Measurements from ENCODE around the gene MKX. TPM values are rescaled to one million over a fixed set of nuclear protein-coding genes. Genes with fewer than 3 reads are reported as not detected.

The MKX gene
- total RNA-seq, 1 donor from 2014 or later, result 0.31 TPM

DNA sequence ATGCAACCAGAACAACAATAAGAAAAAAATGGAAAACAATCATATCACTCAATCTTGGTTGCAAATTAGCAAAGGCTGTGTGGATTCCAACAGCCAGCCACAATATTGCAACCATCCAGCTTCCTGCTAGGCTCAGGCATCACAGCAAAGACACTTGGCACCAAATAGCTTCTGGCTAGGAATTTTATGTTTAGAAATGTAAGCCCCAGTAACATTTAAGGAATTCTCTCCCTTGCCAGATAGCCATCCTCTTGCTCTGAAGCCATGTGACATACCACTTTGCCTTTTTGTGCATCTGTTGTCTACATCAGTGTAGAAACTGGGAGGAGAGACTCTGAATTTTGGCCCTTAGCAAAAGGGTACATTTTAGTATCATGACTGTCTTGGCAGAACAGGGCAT, 22.2 kb downstream of the MKX start:
- Mint-ChIP-seq H3K4me3 (ENCODE audit: low read depth) (no peak overlapping the region), H3K36me3 (ENCODE audit: insufficient read depth) (no peaks in the 10 kb centered on the region), H3K27ac (no peak overlapping the region), H3K4me1 (ENCODE audit: low read depth) (no peaks in the 10 kb centered on the region), H3K9me3 (ENCODE audit: low read depth) (no peaks in the 10 kb centered on the region), H3K27me3 (peaks cover 5% of the 10 kb centered on the region)
- DNase-seq (ENCODE audit: low spot score, unreplicated experiment), result no peak
- TF ChIP-seq, protein P1, sequence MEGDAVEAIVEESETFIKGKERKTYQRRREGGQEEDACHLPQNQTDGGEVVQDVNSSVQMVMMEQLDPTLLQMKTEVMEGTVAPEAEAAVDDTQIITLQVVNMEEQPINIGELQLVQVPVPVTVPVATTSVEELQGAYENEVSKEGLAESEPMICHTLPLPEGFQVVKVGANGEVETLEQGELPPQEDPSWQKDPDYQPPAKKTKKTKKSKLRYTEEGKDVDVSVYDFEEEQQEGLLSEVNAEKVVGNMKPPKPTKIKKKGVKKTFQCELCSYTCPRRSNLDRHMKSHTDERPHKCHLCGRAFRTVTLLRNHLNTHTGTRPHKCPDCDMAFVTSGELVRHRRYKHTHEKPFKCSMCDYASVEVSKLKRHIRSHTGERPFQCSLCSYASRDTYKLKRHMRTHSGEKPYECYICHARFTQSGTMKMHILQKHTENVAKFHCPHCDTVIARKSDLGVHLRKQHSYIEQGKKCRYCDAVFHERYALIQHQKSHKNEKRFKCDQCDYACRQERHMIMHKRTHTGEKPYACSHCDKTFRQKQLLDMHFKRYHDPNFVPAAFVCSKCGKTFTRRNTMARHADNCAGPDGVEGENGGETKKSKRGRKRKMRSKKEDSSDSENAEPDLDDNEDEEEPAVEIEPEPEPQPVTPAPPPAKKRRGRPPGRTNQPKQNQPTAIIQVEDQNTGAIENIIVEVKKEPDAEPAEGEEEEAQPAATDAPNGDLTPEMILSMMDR (IDR thresholded peaks at IDR 0.05; ENCODE audit: unreplicated experiment), result no peak

DNA sequence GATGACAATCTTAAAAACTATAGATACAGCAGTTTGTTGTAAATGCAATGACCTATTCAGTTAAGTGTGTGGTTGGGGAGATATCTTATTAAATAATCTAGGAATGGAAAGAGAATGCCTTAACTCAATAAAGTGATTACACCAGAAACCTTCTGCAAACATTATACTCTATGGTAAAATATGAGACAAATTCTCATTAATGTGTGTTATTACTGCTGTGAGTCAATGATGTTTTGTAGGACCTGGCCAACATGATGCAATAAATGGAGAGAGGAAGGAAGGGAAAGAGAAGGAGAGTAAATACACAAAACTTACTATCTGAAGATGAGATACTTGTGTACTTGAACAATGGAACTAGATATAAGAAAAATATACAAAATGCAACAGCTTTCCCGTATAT, 25.1 kb downstream of the MKX start:
- no peak overlapping the region for H3K4me3 Mint-ChIP-seq (ENCODE audit: low read depth)
- TF ChIP-seq, protein P1 (IDR thresholded peaks at IDR 0.05; ENCODE audit: unreplicated experiment), result no peak
- peaks cover 5% of the 10 kb centered on the region for H3K27me3 Mint-ChIP-seq
- H3K36me3 Mint-ChIP-seq (ENCODE audit: insufficient read depth), result no peaks in the 10 kb centered on the region
- no peak for DNase-seq (ENCODE audit: low spot score, unreplicated experiment)
- H3K27ac Mint-ChIP-seq, result no peak overlapping the region
- no peaks in the 10 kb centered on the region for H3K9me3 Mint-ChIP-seq (ENCODE audit: low read depth)
- H3K4me1 Mint-ChIP-seq (ENCODE audit: low read depth), result no peaks in the 10 kb centered on the region

DNA sequence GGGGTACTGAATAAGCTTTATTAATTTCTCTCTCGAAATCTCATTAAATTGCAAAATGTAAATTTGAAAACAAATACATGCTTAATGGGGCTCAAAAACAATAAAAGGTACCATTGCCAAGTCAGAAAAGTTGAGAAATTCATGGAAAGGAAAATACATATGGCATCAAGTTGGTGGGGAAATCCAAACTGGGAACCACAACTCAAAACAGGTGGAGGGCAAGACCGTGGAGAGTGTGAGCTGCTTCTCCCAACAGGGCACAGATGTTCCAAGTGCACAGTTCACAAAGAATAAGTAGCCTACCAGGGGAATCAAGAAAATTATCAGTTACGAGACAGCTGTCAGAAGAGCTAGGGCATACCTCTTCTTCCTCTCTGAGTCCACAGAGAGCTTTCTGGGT, 26.6 kb downstream of the MKX start:
- H3K27ac Mint-ChIP-seq, result no peak overlapping the region
- no peak overlapping the region for H3K4me3 Mint-ChIP-seq (ENCODE audit: low read depth)
- TF ChIP-seq, protein P1 (IDR thresholded peaks at IDR 0.05; ENCODE audit: unreplicated experiment), result no peak
- H3K36me3 Mint-ChIP-seq (ENCODE audit: insufficient read depth), result no peaks in the 10 kb centered on the region
- no peak for DNase-seq (ENCODE audit: low spot score, unreplicated experiment)
- no peaks in the 10 kb centered on the region for H3K9me3 Mint-ChIP-seq (ENCODE audit: low read depth)
- H3K4me1 Mint-ChIP-seq (ENCODE audit: low read depth), result no peaks in the 10 kb centered on the region
- peaks cover 5% of the 10 kb centered on the region for H3K27me3 Mint-ChIP-seq

DNA sequence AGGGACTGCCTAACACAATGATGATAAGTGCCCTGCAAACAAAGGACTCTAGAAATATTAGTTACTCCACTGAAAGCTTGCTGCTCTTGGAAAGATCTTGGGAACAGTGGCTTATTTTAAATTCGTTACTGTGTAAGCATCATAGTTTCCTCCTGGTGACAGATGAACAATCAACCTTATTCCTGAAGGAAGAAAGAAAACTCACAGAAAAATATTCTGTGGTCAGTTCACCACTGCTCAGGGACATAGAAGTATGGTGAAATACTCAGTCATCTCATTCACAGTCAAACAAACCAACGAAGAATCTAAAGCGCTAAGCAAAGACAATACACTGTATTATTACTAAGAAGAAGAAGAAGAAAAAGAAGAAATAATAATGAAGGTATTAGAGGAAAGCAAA, 27.8 kb downstream of the MKX start:
- TF ChIP-seq, protein P1 (IDR thresholded peaks at IDR 0.05; ENCODE audit: unreplicated experiment), result no peak
- peaks cover 5% of the 10 kb centered on the region for H3K27me3 Mint-ChIP-seq
- H3K4me3 Mint-ChIP-seq (ENCODE audit: low read depth), result no peak overlapping the region
- no peak for DNase-seq (ENCODE audit: low spot score, unreplicated experiment)
- no peak overlapping the region for H3K27ac Mint-ChIP-seq
- no peaks in the 10 kb centered on the region for H3K36me3 Mint-ChIP-seq (ENCODE audit: insufficient read depth)
- no peaks in the 10 kb centered on the region for H3K4me1 Mint-ChIP-seq (ENCODE audit: low read depth)
- H3K9me3 Mint-ChIP-seq (ENCODE audit: low read depth), result no peaks in the 10 kb centered on the region

DNA sequence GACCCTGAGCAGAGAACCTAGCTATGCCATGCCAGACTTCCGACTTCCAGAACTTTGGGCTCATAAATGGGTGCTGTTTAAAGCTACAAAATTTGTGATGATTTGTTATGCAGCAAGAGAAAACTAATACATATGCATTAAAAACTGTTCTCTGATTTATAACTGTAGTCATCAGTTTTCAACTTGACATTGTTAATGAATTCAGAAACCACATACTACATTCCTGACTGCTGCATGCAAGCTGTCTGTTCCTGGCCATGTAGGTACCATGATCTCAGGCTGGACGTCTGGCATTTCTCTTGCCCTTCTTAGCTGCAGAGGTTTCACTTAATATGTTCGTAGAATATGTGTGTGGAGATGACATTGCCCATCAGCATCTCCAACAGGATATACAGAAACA, 28.4 kb downstream of the MKX start:
- H3K9me3 Mint-ChIP-seq (ENCODE audit: low read depth), result no peaks in the 10 kb centered on the region
- H3K27ac Mint-ChIP-seq, result no peak overlapping the region
- peaks cover 5% of the 10 kb centered on the region for H3K27me3 Mint-ChIP-seq
- H3K4me3 Mint-ChIP-seq (ENCODE audit: low read depth), result no peak overlapping the region
- H3K36me3 Mint-ChIP-seq (ENCODE audit: insufficient read depth), result no peaks in the 10 kb centered on the region
- H3K4me1 Mint-ChIP-seq (ENCODE audit: low read depth), result no peaks in the 10 kb centered on the region
- TF ChIP-seq, protein P1 (IDR thresholded peaks at IDR 0.05; ENCODE audit: unreplicated experiment), result no peak
- no peak for DNase-seq (ENCODE audit: low spot score, unreplicated experiment)
